Measurements from ENCODE around the gene KLHL5. TPM values are rescaled to one million over a fixed set of nuclear protein-coding genes. Genes with fewer than 3 reads are reported as not detected.
"Not testable (repeated sequence)": the region's sequence is repeated elsewhere in the genome, so short reads cannot be mapped to it uniquely, and the experiment has no call there.

Gene KLHL5
- total and polyA plus RNA-seq, 4 donors, result 11.2 to 40.0 (median 28.2) TPM

DNA sequence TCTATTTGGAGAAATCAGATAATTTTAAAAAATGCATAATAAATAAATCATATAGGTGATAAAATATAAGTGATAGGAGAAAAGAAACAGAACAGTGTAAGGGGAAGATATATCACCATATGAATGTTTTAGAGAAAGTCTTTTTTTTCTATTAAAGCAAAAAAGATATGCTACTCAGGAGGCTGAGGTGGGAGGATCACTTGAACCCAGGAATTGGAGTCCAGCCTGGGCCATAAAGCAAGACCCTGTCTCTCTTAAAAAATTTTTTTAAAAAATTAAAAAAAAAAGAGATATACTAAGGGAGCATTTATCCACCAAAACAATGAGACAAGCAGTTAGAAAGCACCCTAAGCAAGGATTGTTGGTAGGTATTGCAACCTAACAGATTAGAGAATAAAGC is 35.9 kb upstream of the KLHL5 start:
- no peaks in the 10 kb centered on the region for H3K4me1 ChIP-seq (ENCODE audit: control insufficient read depth in 1 of 2, insufficient read depth in 2 of 2, low read length in 2 of 2)
- H3K9me3 ChIP-seq (ENCODE audit: control insufficient read depth, low read length), result no peaks in the 10 kb centered on the region
- intact Hi-C loops (cut with DNase I), result no loop called here
- H3K36me3 ChIP-seq (ENCODE audit: control insufficient read depth in 1 of 2, insufficient read depth in 2 of 2, low read length in 1 of 2), result no peaks in the 10 kb centered on the region
- no peaks in the 10 kb centered on the region for H3K27me3 ChIP-seq (ENCODE audit: control insufficient read depth in 1 of 2, insufficient read depth in 2 of 2, low read length in 1 of 2)
- H3K4me3 ChIP-seq (ENCODE audit: low read length in 2 of 2), result no peak overlapping the region
- no peak for DNase-seq
- H3K27ac ChIP-seq (ENCODE audit: low read depth in 1 of 2, low read length in 2 of 2), result no peak overlapping the region
- ATAC-seq (ENCODE audit: low FRiP score), result no peak

DNA sequence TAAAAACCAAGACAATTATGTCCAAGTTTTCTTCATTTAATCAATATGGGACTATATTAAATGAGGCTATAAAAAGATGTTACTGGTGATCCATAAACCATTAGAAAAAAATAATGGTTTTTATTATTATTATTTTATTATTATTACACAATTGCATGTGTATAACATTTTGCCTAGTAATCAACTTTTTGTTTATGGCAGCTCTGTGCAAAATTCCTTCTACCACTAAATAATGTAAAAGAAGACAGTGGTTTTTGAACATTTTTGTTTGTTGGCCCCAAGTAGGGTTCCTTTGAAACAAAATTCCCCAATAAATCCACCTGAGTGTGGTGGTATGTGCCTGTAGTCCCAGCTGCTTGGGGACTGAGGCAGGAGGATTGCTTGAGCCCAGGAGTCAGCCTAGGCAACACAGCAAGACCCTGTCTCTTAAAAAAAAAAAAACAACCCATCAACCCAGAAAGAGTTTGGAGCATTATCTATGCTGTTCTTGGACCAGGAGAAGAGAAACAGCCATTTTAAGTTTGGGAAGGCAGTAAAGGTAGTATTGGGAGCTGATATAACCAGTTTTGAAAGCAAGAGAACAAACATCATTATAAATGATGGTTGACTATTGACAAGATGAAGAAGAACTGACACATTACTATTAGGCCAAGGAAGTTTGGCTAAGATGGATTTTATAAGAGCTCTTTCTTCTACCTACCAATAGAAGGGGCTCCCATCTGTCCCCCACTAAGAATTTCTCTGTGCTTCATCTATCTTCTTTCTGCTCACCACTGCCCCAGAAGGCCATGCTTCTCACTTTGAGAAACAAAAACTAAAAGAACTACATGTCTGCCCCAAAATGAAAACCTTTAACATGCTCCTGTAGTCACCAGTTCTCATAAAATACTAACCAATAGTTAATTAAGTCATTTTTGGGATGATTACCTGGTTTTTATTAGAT is 32.0 kb upstream of the KLHL5 start:
- DNase-seq (no peak), ATAC-seq (ENCODE audit: low FRiP score) (no peak)
- Histone ChIP-seq H3K9me3 (ENCODE audit: control insufficient read depth, low read length) (no peaks in the 10 kb centered on the region), H3K4me1 (ENCODE audit: control insufficient read depth in 1 of 2, insufficient read depth in 2 of 2, low read length in 2 of 2) (no peaks in the 10 kb centered on the region), H3K4me3 (ENCODE audit: low read length in 2 of 2) (no peak overlapping the region), H3K27ac (ENCODE audit: low read depth in 1 of 2, low read length in 2 of 2) (no peak overlapping the region), H3K27me3 (ENCODE audit: control insufficient read depth in 1 of 2, insufficient read depth in 2 of 2, low read length in 1 of 2) (no peaks in the 10 kb centered on the region), H3K36me3 (ENCODE audit: control insufficient read depth in 1 of 2, insufficient read depth in 2 of 2, low read length in 1 of 2) (no peaks in the 10 kb centered on the region)
- intact Hi-C loops (cut with DNase I), result no loop called here

DNA sequence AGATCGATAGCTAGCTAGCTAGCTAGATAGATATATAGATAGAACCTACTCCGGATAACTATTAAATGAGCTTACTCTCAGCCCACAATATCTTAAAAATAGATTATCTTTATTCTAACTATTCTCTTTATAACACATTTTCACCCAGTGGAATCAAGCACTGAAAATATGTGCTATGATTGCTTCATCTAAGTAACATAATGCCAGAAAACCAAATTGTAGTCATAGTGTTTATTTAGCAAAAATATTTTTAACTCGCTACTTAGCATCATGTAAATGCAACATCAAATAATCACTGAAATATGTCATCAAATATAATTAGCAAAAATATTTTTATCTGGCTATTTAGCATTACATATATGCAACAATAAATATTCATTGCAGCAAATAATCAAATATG is 31.3 kb upstream of the KLHL5 start:
- no peak overlapping the region for H3K4me3 ChIP-seq (ENCODE audit: low read length in 2 of 2)
- H3K4me1 ChIP-seq (ENCODE audit: control insufficient read depth in 1 of 2, insufficient read depth in 2 of 2, low read length in 2 of 2), result no peaks in the 10 kb centered on the region
- H3K27me3 ChIP-seq (ENCODE audit: control insufficient read depth in 1 of 2, insufficient read depth in 2 of 2, low read length in 1 of 2), result no peaks in the 10 kb centered on the region
- DNase-seq (no peak), ATAC-seq (ENCODE audit: low FRiP score) (no peak)
- H3K36me3 ChIP-seq (ENCODE audit: control insufficient read depth in 1 of 2, insufficient read depth in 2 of 2, low read length in 1 of 2), result no peaks in the 10 kb centered on the region
- H3K27ac ChIP-seq (ENCODE audit: low read depth in 1 of 2, low read length in 2 of 2), result no peak overlapping the region
- intact Hi-C loops (cut with DNase I), result no loop called here
- H3K9me3 ChIP-seq (ENCODE audit: control insufficient read depth, low read length), result no peaks in the 10 kb centered on the region
- WGBS, 2 donors, result 70 to 77% methylated on average over 3 of the region's 3 CpGs

DNA sequence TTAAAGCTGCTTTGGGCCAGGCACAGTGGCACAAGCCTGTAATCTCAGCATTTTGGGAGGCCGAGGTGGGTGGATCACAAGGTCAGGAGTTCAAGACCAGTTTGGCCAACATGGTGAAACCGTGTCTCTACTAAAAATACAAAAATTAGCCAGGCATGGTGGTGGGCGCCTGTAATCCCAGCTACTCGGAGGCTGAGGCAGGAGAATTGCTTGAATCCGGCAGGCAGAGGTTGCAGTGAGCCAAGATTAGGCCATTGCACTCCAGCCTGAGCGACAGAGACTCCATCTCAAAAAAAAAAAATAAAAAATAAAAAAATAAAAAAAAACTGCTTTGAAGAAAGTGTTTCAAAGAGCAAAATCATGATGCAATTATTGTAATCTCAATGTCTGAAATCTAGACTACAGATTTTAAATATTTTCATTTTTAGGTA is 30.4 kb upstream of the KLHL5 start:
- ATAC-seq (ENCODE audit: low FRiP score); H3K27me3 ChIP-seq (ENCODE audit: control insufficient read depth in 1 of 2, insufficient read depth in 2 of 2, low read length in 1 of 2); DNase-seq; H3K4me3 ChIP-seq (ENCODE audit: low read length in 2 of 2); H3K4me1 ChIP-seq (ENCODE audit: control insufficient read depth in 1 of 2, insufficient read depth in 2 of 2, low read length in 2 of 2); H3K36me3 ChIP-seq (ENCODE audit: control insufficient read depth in 1 of 2, insufficient read depth in 2 of 2, low read length in 1 of 2); intact Hi-C loops (cut with DNase I); H3K9me3 ChIP-seq (ENCODE audit: control insufficient read depth, low read length); H3K27ac ChIP-seq (ENCODE audit: low read depth in 1 of 2, low read length in 2 of 2): not testable (repeated sequence)
- WGBS, 2 donors, result 89 to 94% methylated on average over 6 of the region's 6 CpGs

DNA sequence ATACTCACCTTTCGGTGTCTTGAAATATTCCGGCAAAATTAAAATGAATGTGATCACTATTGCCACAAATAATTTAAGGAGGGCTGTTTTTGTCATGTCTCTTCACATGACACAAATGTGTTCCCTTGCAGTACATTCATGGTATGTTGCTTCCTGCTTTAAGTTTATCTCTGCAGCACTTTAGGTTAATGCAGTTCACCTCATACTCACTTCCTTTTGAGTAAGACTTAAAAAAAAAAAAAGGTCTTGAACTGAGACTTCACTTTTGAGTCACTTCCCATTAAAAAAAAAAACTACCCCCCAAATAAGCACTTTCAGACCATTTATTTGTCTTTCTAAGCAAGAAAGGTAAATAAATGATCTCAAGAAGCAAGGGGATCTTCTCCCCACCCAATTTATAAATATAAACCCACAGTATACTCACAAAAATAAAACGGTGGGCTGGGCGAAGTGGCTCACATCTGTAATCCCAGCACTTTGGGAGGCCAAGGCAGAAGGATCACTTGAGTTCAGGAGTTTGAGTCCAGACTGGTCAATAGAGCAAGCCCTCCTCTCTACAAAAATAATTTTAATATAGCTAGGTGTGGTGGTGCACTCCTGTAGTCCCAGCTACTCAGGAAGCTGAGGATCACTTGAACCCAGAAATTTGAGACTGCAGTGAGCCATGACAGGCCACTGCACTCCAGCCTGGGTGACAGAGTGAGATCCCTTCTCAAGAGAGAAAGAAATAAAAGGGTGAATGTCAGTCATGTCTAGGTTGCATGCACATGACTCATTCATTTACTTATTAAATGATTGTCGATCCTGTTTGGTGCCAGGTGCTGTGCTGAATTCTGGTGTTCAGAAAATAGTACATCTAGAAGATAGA is 29.6 kb upstream of the KLHL5 start, which contains the start of gene TMEM156:
TSS of gene TMEM156 (minus strand) at position 192 of the 868 bp plus-strand sequence. CDS start at position 96, 96 bp downstream.
- H3K27ac ChIP-seq (ENCODE audit: low read depth in 1 of 2, low read length in 2 of 2), result no peak within 1 kb of the TSS
- no peak for ATAC-seq (ENCODE audit: low FRiP score)
- H3K4me3 ChIP-seq (ENCODE audit: low read length in 2 of 2), result no peak within 1 kb of the TSS
- H3K36me3 ChIP-seq (ENCODE audit: control insufficient read depth in 1 of 2, insufficient read depth in 2 of 2, low read length in 1 of 2), result no peaks in the 10 kb centered on the region
- H3K27me3 ChIP-seq (ENCODE audit: control insufficient read depth in 1 of 2, insufficient read depth in 2 of 2, low read length in 1 of 2), result no peaks in the 10 kb centered on the region
- 81 to 84% methylated on average over 5 of the region's 5 CpGs for WGBS, 2 donors
- intact Hi-C loops (cut with DNase I), result no loop called here
- H3K9me3 ChIP-seq (ENCODE audit: control insufficient read depth, low read length), result no peaks in the 10 kb centered on the region
- H3K4me1 ChIP-seq (ENCODE audit: control insufficient read depth in 1 of 2, insufficient read depth in 2 of 2, low read length in 2 of 2), result peaks cover 0 to 3% of the 10 kb centered on the region in 2 donors
- no peak for DNase-seq

DNA sequence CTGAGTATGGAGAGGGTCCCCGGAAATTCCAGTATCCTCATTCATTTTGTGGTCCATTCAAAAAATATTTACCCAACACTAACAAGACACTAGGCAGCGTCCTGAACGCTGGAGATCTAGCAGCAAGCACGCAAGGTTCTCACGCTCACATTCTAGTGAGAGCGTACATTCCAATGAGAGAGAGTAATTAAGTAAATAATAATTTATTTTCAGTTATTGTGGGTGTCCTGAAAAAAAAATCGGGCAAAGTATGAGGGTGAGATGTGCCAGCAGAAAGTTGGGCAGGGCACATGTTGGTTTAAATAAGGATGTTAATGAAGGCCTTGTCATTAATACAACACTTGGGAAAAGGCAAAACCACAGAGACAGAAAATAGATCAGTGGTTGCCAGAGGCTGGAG is 25.9 kb upstream of the KLHL5 start:
- 24 to 48% methylated on average over 7 of the region's 7 CpGs for WGBS, 2 donors
- H3K4me3 ChIP-seq (ENCODE audit: low read length in 2 of 2), result no peak overlapping the region
- DNase-seq (no peak), ATAC-seq (ENCODE audit: low FRiP score) (no peak)
- peaks cover 0 to 3% of the 10 kb centered on the region in 2 donors for H3K4me1 ChIP-seq (ENCODE audit: control insufficient read depth in 1 of 2, insufficient read depth in 2 of 2, low read length in 2 of 2)
- no peaks in the 10 kb centered on the region for H3K9me3 ChIP-seq (ENCODE audit: control insufficient read depth, low read length)
- H3K36me3 ChIP-seq (ENCODE audit: control insufficient read depth in 1 of 2, insufficient read depth in 2 of 2, low read length in 1 of 2), result no peaks in the 10 kb centered on the region
- H3K27ac ChIP-seq (ENCODE audit: low read depth in 1 of 2, low read length in 2 of 2), result no peak overlapping the region
- intact Hi-C loops (cut with DNase I), result no loop called here
- no peaks in the 10 kb centered on the region for H3K27me3 ChIP-seq (ENCODE audit: control insufficient read depth in 1 of 2, insufficient read depth in 2 of 2, low read length in 1 of 2)

DNA sequence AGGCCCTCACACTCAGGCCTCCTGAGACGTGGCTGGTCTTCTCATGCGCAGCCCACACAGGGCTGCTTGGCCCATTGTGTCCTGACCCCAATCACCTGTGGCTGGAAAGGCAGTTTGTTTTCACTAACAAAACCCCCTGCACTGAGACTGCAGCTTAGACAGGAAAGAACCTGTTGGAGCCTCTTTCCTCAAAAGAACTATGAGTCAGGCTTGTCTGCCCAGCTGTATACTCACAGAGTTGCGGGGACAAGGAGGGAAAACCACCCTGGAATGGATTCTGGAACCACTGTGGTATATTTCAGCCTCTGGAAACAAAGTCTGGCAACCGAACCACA is 24.6 kb upstream of the KLHL5 start:
- DNase-seq (no peak), ATAC-seq (ENCODE audit: low FRiP score) (no peak)
- intact Hi-C loops (cut with DNase I), result no loop called here
- WGBS, 2 donors, result 85 to 92% methylated on average over 4 of the region's 4 CpGs
- peaks cover 0 to 3% of the 10 kb centered on the region in 2 donors for H3K4me1 ChIP-seq (ENCODE audit: control insufficient read depth in 1 of 2, insufficient read depth in 2 of 2, low read length in 2 of 2)
- no peaks in the 10 kb centered on the region for H3K9me3 ChIP-seq (ENCODE audit: control insufficient read depth, low read length)
- H3K27ac ChIP-seq (ENCODE audit: low read depth in 1 of 2, low read length in 2 of 2), result no peak overlapping the region
- H3K27me3 ChIP-seq (ENCODE audit: control insufficient read depth in 1 of 2, insufficient read depth in 2 of 2, low read length in 1 of 2), result no peaks in the 10 kb centered on the region
- no peak overlapping the region for H3K4me3 ChIP-seq (ENCODE audit: low read length in 2 of 2)
- no peaks in the 10 kb centered on the region for H3K36me3 ChIP-seq (ENCODE audit: control insufficient read depth in 1 of 2, insufficient read depth in 2 of 2, low read length in 1 of 2)

DNA sequence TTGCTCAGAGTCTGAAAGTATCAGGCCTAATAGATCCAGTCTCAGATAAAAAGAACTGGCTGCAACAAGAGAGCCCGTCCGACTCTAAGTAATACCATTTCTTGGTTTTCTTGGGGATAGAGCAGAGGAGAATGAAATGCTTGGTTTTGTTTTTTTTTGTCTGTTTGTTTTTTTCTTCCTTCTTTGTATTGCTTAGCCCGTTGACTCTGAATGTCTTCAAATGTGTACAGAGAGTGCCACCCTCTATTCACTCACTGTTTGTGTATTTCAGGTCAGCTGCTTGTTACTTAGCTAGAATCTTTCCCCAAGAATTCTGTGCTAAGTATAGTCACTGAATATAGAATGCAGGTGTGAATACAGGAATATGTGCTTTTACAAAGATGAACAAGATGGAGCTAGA is 24.1 kb upstream of the KLHL5 start:
- ATAC-seq (ENCODE audit: low FRiP score), result no peak
- H3K4me1 ChIP-seq (ENCODE audit: control insufficient read depth in 1 of 2, insufficient read depth in 2 of 2, low read length in 2 of 2), result peaks cover 0 to 3% of the 10 kb centered on the region in 2 donors
- H3K36me3 ChIP-seq (ENCODE audit: control insufficient read depth in 1 of 2, insufficient read depth in 2 of 2, low read length in 1 of 2), result no peaks in the 10 kb centered on the region
- intact Hi-C loops (cut with DNase I), result no loop called here
- no peaks in the 10 kb centered on the region for H3K9me3 ChIP-seq (ENCODE audit: control insufficient read depth, low read length)
- DNase-seq, result no peak
- no peak overlapping the region for H3K4me3 ChIP-seq (ENCODE audit: low read length in 2 of 2)
- no peaks in the 10 kb centered on the region for H3K27me3 ChIP-seq (ENCODE audit: control insufficient read depth in 1 of 2, insufficient read depth in 2 of 2, low read length in 1 of 2)
- 78 to 79% methylated on average over 3 of the region's 3 CpGs for WGBS, 2 donors
- no peak overlapping the region for H3K27ac ChIP-seq (ENCODE audit: low read depth in 1 of 2, low read length in 2 of 2)
